Measurements from ENCODE around the gene PEAR1.

GRCh38 chr1:156929596-156930238 lies 36.2 kb downstream of the PEAR1 start:
- TF ChIP-seq, protein P1, sequence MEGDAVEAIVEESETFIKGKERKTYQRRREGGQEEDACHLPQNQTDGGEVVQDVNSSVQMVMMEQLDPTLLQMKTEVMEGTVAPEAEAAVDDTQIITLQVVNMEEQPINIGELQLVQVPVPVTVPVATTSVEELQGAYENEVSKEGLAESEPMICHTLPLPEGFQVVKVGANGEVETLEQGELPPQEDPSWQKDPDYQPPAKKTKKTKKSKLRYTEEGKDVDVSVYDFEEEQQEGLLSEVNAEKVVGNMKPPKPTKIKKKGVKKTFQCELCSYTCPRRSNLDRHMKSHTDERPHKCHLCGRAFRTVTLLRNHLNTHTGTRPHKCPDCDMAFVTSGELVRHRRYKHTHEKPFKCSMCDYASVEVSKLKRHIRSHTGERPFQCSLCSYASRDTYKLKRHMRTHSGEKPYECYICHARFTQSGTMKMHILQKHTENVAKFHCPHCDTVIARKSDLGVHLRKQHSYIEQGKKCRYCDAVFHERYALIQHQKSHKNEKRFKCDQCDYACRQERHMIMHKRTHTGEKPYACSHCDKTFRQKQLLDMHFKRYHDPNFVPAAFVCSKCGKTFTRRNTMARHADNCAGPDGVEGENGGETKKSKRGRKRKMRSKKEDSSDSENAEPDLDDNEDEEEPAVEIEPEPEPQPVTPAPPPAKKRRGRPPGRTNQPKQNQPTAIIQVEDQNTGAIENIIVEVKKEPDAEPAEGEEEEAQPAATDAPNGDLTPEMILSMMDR (IDR thresholded peaks at IDR 0.05), result no peak
- no peak for TF ChIP-seq POLR2A (IDR thresholded peaks at IDR 0.05)
- TF ChIP-seq POLR2AphosphoS5 (IDR thresholded peaks at IDR 0.05), result no peak
